Liver (tissue), 9 donors: ENCODE results near the gene ANAPC16. TPM values are rescaled to one million over a fixed set of nuclear protein-coding genes. Genes with fewer than 3 reads are reported as not detected.
A peak's percentile ranks its signal among the peaks of the same experiment; 100 is the strongest.

ENCODE experiments used
- DNase-seq: peaks from one replicate; pipeline ENCODE4 v3.0.0-alpha.2; 2017; ENCODE audit warnings: low spot score
- H3K27ac ChIP-seq, 2 donors: one replicate each; pipeline ENCODE4 v1.7.0; 2013; ENCODE audit warnings: inconsistent platforms in 2 of 2, low read length in 2 of 2, control low read depth in 1 of 2, low read depth in 1 of 2, mild to moderate bottlenecking in 1 of 2
- H3K27me3 ChIP-seq, 4 donors: one replicate each; pipeline versions ENCODE4 v1.6.1 to v1.7.0; 2013; ENCODE audit warnings: low read length in 3 of 4, inconsistent platforms in 1 of 4, mild to moderate bottlenecking in 1 of 4, moderate library complexity in 1 of 4; ENCODE audit not compliant: control insufficient read depth in 4 of 4, insufficient read depth in 4 of 4
- H3K36me3 ChIP-seq, 4 donors: one replicate each; pipeline versions ENCODE4 v1.6.1 to v1.7.0; 2013; ENCODE audit warnings: low read length in 3 of 4, mild to moderate bottlenecking in 3 of 4, low read depth in 1 of 4, moderate library complexity in 1 of 4; ENCODE audit not compliant: control insufficient read depth in 4 of 4, insufficient read depth in 3 of 4
- H3K4me1 ChIP-seq, 4 donors: one replicate each; pipeline versions ENCODE4 v1.6.1 to v1.7.0; 2013; ENCODE audit warnings: low read length in 3 of 4, mild to moderate bottlenecking in 3 of 4, moderate library complexity in 1 of 4; ENCODE audit not compliant: control insufficient read depth in 4 of 4, insufficient read depth in 4 of 4
- H3K4me3 ChIP-seq, 3 donors: one replicate each; pipeline versions ENCODE4 v1.6.1 to v1.7.0; 2013; ENCODE audit warnings: low read length in 3 of 3, control low read depth in 1 of 3, low read depth in 1 of 3, mild to moderate bottlenecking in 1 of 3
- H3K9ac ChIP-seq, 2 donors: one replicate each; pipeline ENCODE4 v1.7.0; 2013; ENCODE audit warnings: low read length in 2 of 2, mild to moderate bottlenecking in 2 of 2, moderate library complexity in 2 of 2, control low read depth in 1 of 2, low read depth in 1 of 2
- H3K9me3 ChIP-seq, 4 donors: one replicate each; pipeline versions ENCODE4 v1.6.1 to v1.7.0; 2013; ENCODE audit warnings: low read length in 3 of 4; ENCODE audit not compliant: control insufficient read depth in 4 of 4
- CTCF ChIP-seq: fragments of 150-350 bp; IDR thresholded peaks from 2 replicates; pipeline ENCODE4 v1.5.1; 2017; ENCODE audit warnings: improper control_type of control experiment, low read depth, low read length; ENCODE audit not compliant: missing input control
- EGR1 ChIP-seq, 2 donors: IDR thresholded peaks; 2 replicates each; pipeline ENCODE4 v1.6.1; 2016 to 2018; ENCODE audit warnings: antibody characterized with exemption in 2 of 2, low read depth in 2 of 2
- FOXA1 ChIP-seq: IDR thresholded peaks from 2 replicates; pipeline ENCODE4 v1.6.1; 2016; ENCODE audit warnings: antibody characterized with exemption
- FOXA2 ChIP-seq: IDR thresholded peaks from 2 replicates; pipeline ENCODE4 v1.6.1; 2016; ENCODE audit warnings: antibody characterized with exemption
- GABPA ChIP-seq, 2 donors: IDR thresholded peaks in 1 of 2; conservative IDR thresholded peaks in 1 of 2; 2 replicates each; pipeline ENCODE4 v1.6.1; 2016; ENCODE audit warnings: antibody characterized with exemption in 2 of 2, mild to moderate bottlenecking in 1 of 2, moderate library complexity in 1 of 2
- HNF4A ChIP-seq, 2 donors: conservative IDR thresholded peaks; 2 replicates each; pipeline ENCODE4 v1.6.1; 2016; ENCODE audit warnings: antibody characterized with exemption in 2 of 2, mild to moderate bottlenecking in 2 of 2
- HNF4G ChIP-seq: IDR thresholded peaks from 2 replicates; pipeline ENCODE4 v1.6.1; 2016; ENCODE audit warnings: antibody characterized with exemption
- JUND ChIP-seq, 2 donors: IDR thresholded peaks; 2 replicates each; pipeline ENCODE4 v1.6.1; 2016; ENCODE audit warnings: antibody characterized with exemption in 2 of 2
- MAX ChIP-seq: IDR thresholded peaks from 2 replicates; pipeline ENCODE4 v1.6.1; 2016; ENCODE audit warnings: antibody characterized with exemption
- NR2F2 ChIP-seq: IDR thresholded peaks from 2 replicates; pipeline ENCODE4 v1.6.1; 2016; ENCODE audit warnings: antibody characterized with exemption
- RAD21 ChIP-seq, 2 donors: IDR thresholded peaks; 2 replicates each; pipeline ENCODE4 v1.6.1; 2016; ENCODE audit warnings: antibody characterized with exemption in 2 of 2, mild to moderate bottlenecking in 2 of 2
- REST ChIP-seq: IDR thresholded peaks from 2 replicates; pipeline ENCODE4 v1.6.1; 2016; ENCODE audit warnings: antibody characterized with exemption, mild to moderate bottlenecking
- RXRA ChIP-seq, 2 donors: IDR thresholded peaks; 2 replicates each; pipeline ENCODE4 v1.6.1; 2017 to 2018; ENCODE audit warnings: antibody characterized with exemption in 2 of 2, mild to moderate bottlenecking in 1 of 2
- SP1 ChIP-seq: IDR thresholded peaks from 2 replicates; pipeline ENCODE4 v1.6.1; 2018; ENCODE audit warnings: antibody characterized with exemption, mild to moderate bottlenecking
- TAF1 ChIP-seq: conservative IDR thresholded peaks from 2 replicates; pipeline ENCODE4 v1.6.1; 2016; ENCODE audit warnings: antibody characterized with exemption, mild to moderate bottlenecking
- YY1 ChIP-seq: IDR thresholded peaks from 2 replicates; pipeline ENCODE4 v1.6.1; 2016; ENCODE audit warnings: antibody characterized with exemption, mild to moderate bottlenecking
- ZBTB33 ChIP-seq: IDR thresholded peaks from 2 replicates; pipeline ENCODE4 v1.6.1; 2016; ENCODE audit warnings: antibody characterized with exemption
- WGBS: extraction: QIAGEN DNeasy Blood & Tissue Kit; methylation state at CpG from one replicate; pipeline ENCODE4 v1.1.7; 2013; 5-methylcytosine and 5-hydroxymethylcytosine counted together
- polyA plus RNA-seq, 2 donors: library from polyadenylated mRNA; stranded (reverse) in 1 of 2; unstranded in 1 of 2; fragments of 200-250 nt in 1 of 2; fragments of >200 nt in 1 of 2; fragmentation: Nextera tagmentation in 1 of 2; extraction: Ambion mirVana in 1 of 2; gene quantifications; one replicate each; pipeline versions ENCODE4 v1.2.1 to v1.2.3, GENCODE V29; 2013 to 2015
- total RNA-seq, 2 donors: library from RNA; depleted of rRNA; stranded (reverse); fragments of >200 nt; gene quantifications; one replicate each; pipeline ENCODE4 v1.2.3, GENCODE V29; 2014
- donor health status: healthy.
- donor health status: healthy.
- donor health status: healthy.
- donor health status: healthy.
- donor health status: healthy.

ANAPC16 gene
- total and polyA plus RNA-seq, 4 donors, result 36.8 to 96.3 (median 55.6) TPM

- TF ChIP-seq CTCF (no peak), MAX (peak; percentile 63), RXRA (IDR thresholded peaks at IDR 0.05) (peak; percentile 80), SP1 (peak; percentile 94), EGR1 (IDR thresholded peaks at IDR 0.05; ENCODE audit: low read depth in 2 of 2) (peak in 1 of 2 donors; percentile 19), NR2F2 (peak; percentile 100), HNF4G (no peak), FOXA2 (peak; percentile 16), REST (peak; percentile 35), RAD21 (IDR thresholded peaks at IDR 0.05) (peak; percentile 57 to 71), HNF4A (conservative IDR thresholded peaks at IDR 0.05) (peak; percentile 52), GABPA (IDR thresholded peaks at IDR 0.05 in 1 of 2, conservative IDR thresholded peaks at IDR 0.05 in 1 of 2) (no peak), TAF1 (no peak), JUND (IDR thresholded peaks at IDR 0.05) (peak in 1 of 2 donors; percentile 25), FOXA1 (no peak), ZBTB33 (no peak), YY1 (no peak)
- H3K4me1 ChIP-seq, result peaks cover 19 to 26% (median 23%) of the 10 kb centered on the region in 4 donors
- no peaks in the 10 kb centered on the region for H3K36me3 ChIP-seq
- peak overlapping the region; percentile 69 to 91 for H3K27ac ChIP-seq
- no peaks in the 10 kb centered on the region for H3K9me3 ChIP-seq
- no peaks in the 10 kb centered on the region for H3K27me3 ChIP-seq
- no peak for DNase-seq
- 10% methylated on average over 15 of the region's 15 CpGs for WGBS
- peak overlapping the region in 1 of 2 donors; percentile 82 for H3K9ac ChIP-seq
- no peak overlapping the region for H3K4me3 ChIP-seq
Measured at GRCh38 chr10:72254813-72255568, 39.2 kb downstream of the ANAPC16 start.
